Fibroblast of upper back skin (primary cell): Measurements from ENCODE around the gene TRPC3.

Source experiments
- DNase-seq: peaks from one replicate; pipeline ENCODE4 v3.0.0-alpha.2; 2013

TRPC3 gene

GRCh38 chr4:121869841-121870822 lies 81.7 kb downstream of the TRPC3 start, which contains the start of gene BBS7:
Gene BBS7 (minus strand): TSS chr4:121870474. CDS start chr4:121870313, 161 bp downstream.
- peak; percentile 97 for DNase-seq

GRCh38 chr4:121863799-121864198 lies 88.1 kb downstream of the TRPC3 start:
- no peak for DNase-seq

- no peak for DNase-seq
These were observed 90.4 kb downstream of the TRPC3 start for GRCh38 chr4:121861426-121861825.

- no peak for DNase-seq
These were observed 91.7 kb downstream of the TRPC3 start for GRCh38 chr4:121860121-121860520.

GRCh38 chr4:121851354-121851753 lies 100.5 kb downstream of the TRPC3 start:
- DNase-seq = no peak

- no peak for DNase-seq
These were observed 105.2 kb downstream of the TRPC3 start for GRCh38 chr4:121846662-121847061.

- peak; percentile 37 for DNase-seq
These were observed 109.0 kb downstream of the TRPC3 start for GRCh38 chr4:121842862-121843261.

- DNase-seq = no peak
These were observed 113.7 kb downstream of the TRPC3 start for GRCh38 chr4:121838136-121838535.

GRCh38 chr4:121829511-121829910 lies 122.3 kb downstream of the TRPC3 start:
- DNase-seq = peak; percentile 22
